Measurements from ENCODE around the gene EXD3. TPM values are rescaled to one million over a fixed set of nuclear protein-coding genes. Genes with fewer than 3 reads are reported as not detected.
"Not testable (repeated sequence)": the region's sequence is repeated elsewhere in the genome, so short reads cannot be mapped to it uniquely, and the experiment has no call there.

Gene EXD3
- polyA plus RNA-seq, 1 experiment, result 4.0 TPM

DNA sequence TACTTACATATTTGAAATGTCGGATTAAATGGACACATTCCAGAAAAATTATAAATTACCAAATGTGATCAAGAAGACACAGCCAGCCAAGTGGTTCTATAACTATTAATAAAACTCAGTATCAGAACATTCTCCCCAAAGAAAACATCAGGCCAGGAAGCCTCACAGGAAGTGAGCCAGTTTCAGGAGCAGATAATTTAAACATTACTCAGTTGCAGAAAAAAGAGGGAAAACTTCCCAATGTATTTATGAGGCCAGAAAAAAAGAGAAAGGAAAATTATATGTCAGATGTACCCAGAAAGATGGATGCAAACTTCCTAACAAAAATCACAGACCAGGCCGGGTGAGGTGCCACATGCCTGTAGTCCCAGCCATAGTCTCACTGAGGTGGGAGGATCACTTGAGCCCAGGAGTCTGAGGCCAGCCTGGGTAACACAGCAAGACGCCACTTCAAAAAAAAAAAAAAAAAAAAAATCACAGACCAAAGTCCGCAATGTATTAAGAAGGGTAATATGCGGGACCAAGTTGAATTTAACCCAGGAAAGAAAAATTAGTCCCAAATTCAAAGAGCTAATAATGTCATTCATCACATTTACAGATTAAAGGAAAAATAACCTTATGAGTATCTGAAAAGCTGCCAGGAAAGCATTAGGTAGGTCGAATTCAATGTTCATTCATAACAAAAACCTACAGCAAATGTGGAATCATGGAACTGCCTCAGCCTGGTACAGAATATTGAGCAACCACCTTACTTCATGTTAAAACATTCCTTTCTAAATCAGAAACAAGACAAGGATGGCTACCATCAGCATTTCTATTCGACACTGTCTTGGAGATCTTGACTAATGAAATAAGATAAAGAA lies 83.7 kb downstream of the EXD3 start:
- Histone ChIP-seq H3K27me3 (ENCODE audit: control insufficient read depth, insufficient read depth, low read length) (no peaks in the 10 kb centered on the region), H3K27ac (ENCODE audit: low read depth, low read length) (no peak overlapping the region), H3K4me3 (ENCODE audit: low read depth, low read length) (no peak overlapping the region), H3K9me3 (ENCODE audit: control insufficient read depth, insufficient read depth, low read length) (peaks cover 3% of the 10 kb centered on the region)
- TF ChIP-seq, protein P1, sequence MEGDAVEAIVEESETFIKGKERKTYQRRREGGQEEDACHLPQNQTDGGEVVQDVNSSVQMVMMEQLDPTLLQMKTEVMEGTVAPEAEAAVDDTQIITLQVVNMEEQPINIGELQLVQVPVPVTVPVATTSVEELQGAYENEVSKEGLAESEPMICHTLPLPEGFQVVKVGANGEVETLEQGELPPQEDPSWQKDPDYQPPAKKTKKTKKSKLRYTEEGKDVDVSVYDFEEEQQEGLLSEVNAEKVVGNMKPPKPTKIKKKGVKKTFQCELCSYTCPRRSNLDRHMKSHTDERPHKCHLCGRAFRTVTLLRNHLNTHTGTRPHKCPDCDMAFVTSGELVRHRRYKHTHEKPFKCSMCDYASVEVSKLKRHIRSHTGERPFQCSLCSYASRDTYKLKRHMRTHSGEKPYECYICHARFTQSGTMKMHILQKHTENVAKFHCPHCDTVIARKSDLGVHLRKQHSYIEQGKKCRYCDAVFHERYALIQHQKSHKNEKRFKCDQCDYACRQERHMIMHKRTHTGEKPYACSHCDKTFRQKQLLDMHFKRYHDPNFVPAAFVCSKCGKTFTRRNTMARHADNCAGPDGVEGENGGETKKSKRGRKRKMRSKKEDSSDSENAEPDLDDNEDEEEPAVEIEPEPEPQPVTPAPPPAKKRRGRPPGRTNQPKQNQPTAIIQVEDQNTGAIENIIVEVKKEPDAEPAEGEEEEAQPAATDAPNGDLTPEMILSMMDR (IDR thresholded peaks at IDR 0.05; ENCODE audit: low read depth, low read length), result no peak
- no peak for DNase-seq (ENCODE audit: low read depth, low spot score)
- ChIA-PET CTCF (no interaction called here), POLR2A (no interaction called here)

DNA sequence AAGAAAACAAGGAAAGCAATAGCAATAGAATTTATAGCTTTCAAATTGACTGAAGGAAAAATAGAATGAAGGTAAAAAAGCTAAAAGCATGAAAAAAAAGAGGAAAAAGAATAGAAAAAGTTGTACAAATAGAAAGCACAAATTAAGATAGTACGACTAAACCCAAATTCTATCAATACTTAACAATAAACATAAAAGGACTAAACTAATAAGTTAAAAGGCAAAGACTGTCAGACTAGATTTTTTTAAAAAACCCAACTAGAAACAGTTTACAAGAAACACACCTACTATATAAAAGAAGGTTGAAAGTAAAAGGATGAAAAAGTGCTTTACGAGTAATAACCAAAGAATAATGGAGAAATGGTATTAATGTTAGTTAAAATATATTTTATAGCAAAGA lies 86.2 kb downstream of the EXD3 start:
- ChIA-PET POLR2A (no interaction called here), CTCF (interaction anchor here (0.7 to 0.9 kb wide), 2 partner anchors 35 to 168 kb away, joined by 4 to 5 read pairs; partner anchors contain the start of gene NRARP)
- Histone ChIP-seq H3K4me3 (ENCODE audit: low read depth, low read length) (no peak overlapping the region), H3K27ac (ENCODE audit: low read depth, low read length) (no peak overlapping the region), H3K9me3 (ENCODE audit: control insufficient read depth, insufficient read depth, low read length) (peaks cover 3% of the 10 kb centered on the region), H3K27me3 (ENCODE audit: control insufficient read depth, insufficient read depth, low read length) (no peaks in the 10 kb centered on the region)
- TF ChIP-seq, protein P1 (IDR thresholded peaks at IDR 0.05; ENCODE audit: low read depth, low read length), result no peak
- no peak for DNase-seq (ENCODE audit: low read depth, low spot score)

DNA sequence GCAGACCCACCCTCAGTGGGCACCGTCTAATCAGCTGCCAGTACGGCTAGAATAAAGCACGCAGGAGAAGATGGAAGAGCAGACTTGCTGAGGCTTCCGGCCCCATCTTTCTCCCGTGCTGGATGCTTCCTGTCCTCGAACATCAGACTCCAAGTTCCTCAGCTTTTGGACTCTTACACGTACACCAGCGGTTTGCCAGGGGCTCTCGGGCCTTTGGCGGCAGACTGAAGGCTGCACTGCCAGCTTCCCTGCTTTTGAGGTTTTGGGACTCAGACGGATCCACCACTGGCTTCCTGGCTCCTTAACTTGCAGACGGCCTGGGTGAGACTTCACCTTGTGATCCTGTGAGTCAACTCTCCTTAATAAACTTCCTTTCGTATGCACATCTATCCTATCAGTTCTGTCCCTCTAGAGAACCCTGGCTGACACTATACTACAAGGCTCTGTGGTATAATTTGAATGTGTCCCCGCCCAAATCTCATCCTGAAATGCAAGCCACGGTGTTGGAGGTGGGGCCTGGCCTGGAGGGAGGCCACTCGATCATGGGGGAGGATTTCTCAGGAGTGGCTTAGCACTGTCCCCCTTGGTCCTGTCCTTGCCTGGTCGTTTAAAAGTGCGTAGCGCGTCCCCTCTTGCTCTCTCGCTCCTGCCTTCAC lies 89.8 kb downstream of the EXD3 start:
- H3K27ac ChIP-seq (ENCODE audit: low read depth, low read length), result no peak overlapping the region
- TF ChIP-seq, protein P1 (IDR thresholded peaks at IDR 0.05; ENCODE audit: low read depth, low read length), result no peak
- DNase-seq (ENCODE audit: low read depth, low spot score), result no peak
- POLR2A ChIA-PET, result no interaction called here
- H3K27me3 ChIP-seq (ENCODE audit: control insufficient read depth, insufficient read depth, low read length), result no peaks in the 10 kb centered on the region
- CTCF ChIA-PET, result no interaction called here
- H3K4me3 ChIP-seq (ENCODE audit: low read depth, low read length), result no peak overlapping the region
- peaks cover 6% of the 10 kb centered on the region for H3K9me3 ChIP-seq (ENCODE audit: control insufficient read depth, insufficient read depth, low read length)

DNA sequence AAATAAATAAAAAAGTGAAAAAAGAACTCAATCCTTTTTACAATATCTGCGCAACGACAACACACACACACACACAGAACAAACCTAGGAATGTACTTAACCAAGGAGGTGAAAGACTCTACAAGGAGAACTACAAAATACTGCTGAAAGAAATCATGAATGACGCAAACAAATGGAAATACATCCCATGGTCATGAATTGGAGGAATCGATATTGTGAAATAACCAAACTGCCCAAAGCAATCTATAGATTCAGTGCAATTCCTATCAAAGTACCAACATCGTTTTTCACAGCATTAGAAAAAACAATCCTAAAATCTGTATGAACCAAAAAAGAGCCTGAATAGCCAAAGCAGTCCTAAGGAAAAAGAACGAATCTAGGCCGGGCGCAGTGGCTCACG lies 91.0 kb downstream of the EXD3 start:
- TF ChIP-seq, protein P1 (IDR thresholded peaks at IDR 0.05; ENCODE audit: low read depth, low read length), result no peak
- Histone ChIP-seq H3K27me3 (ENCODE audit: control insufficient read depth, insufficient read depth, low read length) (no peaks in the 10 kb centered on the region), H3K4me3 (ENCODE audit: low read depth, low read length) (no peak overlapping the region), H3K9me3 (ENCODE audit: control insufficient read depth, insufficient read depth, low read length) (peaks cover 6% of the 10 kb centered on the region), H3K27ac (ENCODE audit: low read depth, low read length) (no peak overlapping the region)
- no peak for DNase-seq (ENCODE audit: low read depth, low spot score)
- ChIA-PET POLR2A (no interaction called here), CTCF (no interaction called here)

DNA sequence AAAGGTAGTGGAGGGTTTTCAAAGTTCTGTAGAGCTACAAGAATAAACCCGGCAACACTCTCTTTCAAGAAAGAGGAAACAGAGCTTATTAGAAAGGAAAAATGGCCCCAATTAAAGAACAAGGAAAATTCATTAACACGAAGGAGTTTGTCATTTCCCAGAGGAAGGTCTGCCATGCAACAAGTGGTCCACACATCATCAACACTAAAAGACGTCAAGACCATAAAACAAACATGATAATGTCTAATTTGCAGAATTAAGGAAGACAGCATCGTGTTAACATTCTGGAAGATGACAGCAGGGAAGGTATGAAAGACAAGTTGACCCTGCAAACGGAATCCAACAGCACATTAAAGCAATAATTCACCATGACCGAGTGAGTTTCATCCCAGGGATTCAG lies 92.3 kb downstream of the EXD3 start:
- TF ChIP-seq, protein P1 (IDR thresholded peaks at IDR 0.05; ENCODE audit: low read depth, low read length), result no peak
- DNase-seq (ENCODE audit: low read depth, low spot score), result no peak
- ChIA-PET POLR2A (no interaction called here), CTCF (no interaction called here)
- no peak overlapping the region for H3K4me3 ChIP-seq (ENCODE audit: low read depth, low read length)
- H3K27me3 ChIP-seq (ENCODE audit: control insufficient read depth, insufficient read depth, low read length), result no peaks in the 10 kb centered on the region
- no peak overlapping the region for H3K27ac ChIP-seq (ENCODE audit: low read depth, low read length)
- H3K9me3 ChIP-seq (ENCODE audit: control insufficient read depth, insufficient read depth, low read length), result peaks cover 3% of the 10 kb centered on the region

DNA sequence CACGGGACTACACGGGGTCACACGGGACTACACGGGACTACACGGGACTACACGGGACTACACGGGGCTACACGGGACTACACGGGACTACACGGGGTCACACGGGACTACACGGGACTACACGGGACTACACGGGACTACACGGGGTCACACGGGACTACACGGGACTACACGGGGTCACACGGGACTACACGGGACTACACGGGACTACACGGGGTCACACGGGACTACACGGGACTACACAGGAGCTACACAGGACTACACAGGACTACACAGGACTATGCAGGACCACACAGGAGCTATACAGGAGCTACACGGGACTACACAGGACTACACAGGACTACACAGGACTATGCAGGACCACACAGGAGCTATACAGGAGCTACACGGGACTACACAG lies 93.4 kb downstream of the EXD3 start:
- H3K27ac ChIP-seq (ENCODE audit: low read depth, low read length); H3K27me3 ChIP-seq (ENCODE audit: control insufficient read depth, insufficient read depth, low read length); H3K4me3 ChIP-seq (ENCODE audit: low read depth, low read length); CTCF ChIA-PET; DNase-seq (ENCODE audit: low read depth, low spot score); H3K9me3 ChIP-seq (ENCODE audit: control insufficient read depth, insufficient read depth, low read length); POLR2A ChIA-PET: not testable (repeated sequence)

DNA sequence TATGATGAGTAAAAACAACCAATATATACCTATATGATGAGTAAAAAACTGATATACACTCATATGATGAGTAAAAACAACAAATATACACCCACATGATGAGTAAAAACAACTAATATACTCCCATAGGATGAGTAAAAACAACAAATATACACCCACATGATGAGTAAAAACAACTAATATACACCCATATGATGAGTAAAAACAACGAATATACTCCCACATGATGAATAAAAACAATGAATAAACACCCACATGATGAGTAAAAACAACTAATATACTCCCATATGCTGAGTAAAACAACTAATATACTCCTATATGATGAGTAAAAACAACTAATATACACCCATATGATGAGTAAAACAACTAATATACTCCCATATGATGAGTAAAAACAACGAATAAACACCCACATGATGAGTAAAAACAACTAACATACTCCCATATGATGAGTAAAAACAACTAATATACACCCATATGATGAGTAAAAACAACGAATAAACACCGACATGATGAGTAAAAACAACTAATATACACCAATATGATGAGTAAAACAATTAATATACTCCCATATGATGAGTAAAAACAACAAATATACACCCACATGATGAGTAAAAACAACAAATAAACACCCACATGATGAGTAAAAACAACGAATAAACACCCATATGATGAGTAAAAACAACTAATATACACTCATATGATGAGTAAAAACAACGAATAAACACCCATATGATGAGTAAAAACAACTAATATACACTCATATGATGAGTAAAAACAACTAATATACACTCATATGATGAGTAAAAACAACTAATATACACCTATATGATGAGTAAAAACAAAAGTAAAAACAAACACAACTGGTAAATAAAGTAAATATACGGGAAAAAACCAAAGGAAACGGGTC lies 95.1 kb downstream of the EXD3 start:
- POLR2A ChIA-PET; H3K9me3 ChIP-seq (ENCODE audit: control insufficient read depth, insufficient read depth, low read length); H3K27me3 ChIP-seq (ENCODE audit: control insufficient read depth, insufficient read depth, low read length); H3K27ac ChIP-seq (ENCODE audit: low read depth, low read length); H3K4me3 ChIP-seq (ENCODE audit: low read depth, low read length); DNase-seq (ENCODE audit: low read depth, low spot score); CTCF ChIA-PET: not testable (repeated sequence)
